Stomach (tissue), 9 donors: ENCODE results near the gene RPS16. TPM values are rescaled to one million over a fixed set of nuclear protein-coding genes. Genes with fewer than 3 reads are reported as not detected.

ENCODE experiments used
- DNase-seq, 2 donors: peaks; one replicate each; pipeline versions ENCODE4 v3.0.0 to v3.0.0-alpha.2; 2013 to 2019
- H3K27ac ChIP-seq, 5 donors: fragments of 200-600 bp in 4 of 5; sonication (generic) in 4 of 5; one replicate each; pipeline ENCODE4 v1.5.1; 2013 to 2019; ENCODE audit warnings: mild to moderate bottlenecking in 1 of 5, moderate library complexity in 1 of 5
- H3K27me3 ChIP-seq, 3 donors: fragments of 200-600 bp; sonication (generic); one replicate each; pipeline ENCODE4 v1.5.1; 2017 to 2019; ENCODE audit warnings: mixed run types in 1 of 3
- H3K36me3 ChIP-seq, 4 donors: fragments of 200-600 bp; sonication (generic); 1 replicate in 3 of 4; 2 replicates in 1 of 4; pipeline ENCODE4 v1.5.1; 2016 to 2019
- H3K4me1 ChIP-seq, 4 donors: fragments of 200-600 bp; sonication (generic); one replicate each; pipeline ENCODE4 v1.5.1; 2016 to 2019
- H3K4me3 ChIP-seq, 4 donors: fragments of 200-600 bp; sonication (generic) in 3 of 4; one replicate each; pipeline ENCODE4 v1.5.1; 2016 to 2019; ENCODE audit warnings: mild to moderate bottlenecking in 1 of 4
- H3K9me3 ChIP-seq, 4 donors: fragments of 200-600 bp; sonication (generic); one replicate each; pipeline ENCODE4 v1.5.1; 2016 to 2019
- EP300 ChIP-seq: sonication (generic); formaldehyde crosslinking; IDR thresholded peaks from one replicate; pipeline ENCODE4 v1.6.1; 2017; ENCODE audit warnings: antibody characterized with exemption
- POLR2A ChIP-seq, 4 donors: fragments of 450-650 bp; IDR thresholded peaks; one replicate each; pipeline ENCODE4 v1.6.1; 2016; ENCODE audit warnings: antibody characterized with exemption in 4 of 4, control low read depth in 2 of 4, mild to moderate bottlenecking in 1 of 4, moderate library complexity in 1 of 4
- POLR2AphosphoS5 ChIP-seq, 3 donors: sonication (generic); formaldehyde crosslinking; IDR thresholded peaks; one replicate each; pipeline ENCODE4 v1.6.1; 2016; ENCODE audit warnings: antibody characterized with exemption in 3 of 3
- WGBS, 5 donors: extraction: QIAGEN DNeasy Blood & Tissue Kit in 3 of 5; methylation state at CpG; one replicate each; pipeline versions ENCODE4 v1.1.5 to v1.1.7; 2013 to 2018; 5-methylcytosine and 5-hydroxymethylcytosine counted together
- intact Hi-C: fragments of 100-400 bp; cut with DNase I; formaldehyde crosslinking; loops from one replicate; pipeline ENCODE4 v1.15.1; 2023; ENCODE audit warnings: low total_unique reads
- polyA plus RNA-seq, 3 donors: library from polyadenylated mRNA; stranded (reverse); fragments of 200-250 nt; gene quantifications; one replicate each; pipeline ENCODE4 v1.2.3, GENCODE V29; 2013
- total RNA-seq, 5 donors: library from RNA; depleted of rRNA; stranded (reverse); fragments of >200 nt; gene quantifications; one replicate each; pipeline versions ENCODE4 v1.1.0 to v1.2.3, GENCODE V29; 2014 to 2016
- TF ChIP-seq, protein P1 (sequence below), 7 experiments: fragments of 450-650 bp in 4 of 7; fragments of 200-600 bp in 3 of 7; sonication (generic) in 3 of 7; IDR thresholded peaks; one replicate each; pipeline ENCODE4 v1.5.1; 2016 to 2019; ENCODE audit warnings: antibody characterized with exemption in 7 of 7, control low read depth in 2 of 7, mild to moderate bottlenecking in 1 of 7
- donor health status: healthy with polysubstance abuse.
- donor health status: Bipolar disorder and iron deficiency.
- donor health status: healthy.

RPS16 gene
- total and polyA plus RNA-seq, 8 donors: 69.0 to 4,294 (median 2,267) TPM

DNA sequence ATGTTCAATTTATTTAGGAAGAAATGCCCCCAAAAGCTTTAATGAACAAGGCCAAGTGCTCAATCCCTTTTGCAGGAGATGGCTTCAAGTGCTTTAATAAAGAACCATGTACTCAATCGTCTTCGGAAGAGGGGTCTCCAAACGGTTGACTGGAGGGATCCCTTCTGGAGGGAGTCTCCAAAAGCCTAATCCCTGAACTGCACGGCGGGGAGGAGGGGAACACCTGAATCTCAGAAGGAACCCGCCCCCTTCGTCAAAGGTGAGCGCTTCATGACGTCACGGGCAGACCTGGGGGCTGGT is 45.3 kb downstream of the RPS16 start:
- DNase-seq: peak in 1 of 2 donors; percentile 75
- Histone ChIP-seq H3K4me3 (peak overlapping the region; percentile 88 to 97 (median 94)), H3K36me3 (peaks cover 53 to 68% (median 66%) of the 10 kb centered on the region in 4 donors), H3K4me1 (peaks cover 16 to 52% (median 36%) of the 10 kb centered on the region in 4 donors), H3K9me3 (no peaks in the 10 kb centered on the region), H3K27me3 (no peaks in the 10 kb centered on the region), H3K27ac (peak overlapping the region; percentile 98 to 100 (median 99))
- TF ChIP-seq POLR2AphosphoS5 (IDR thresholded peaks at IDR 0.05) (no peak), POLR2A (IDR thresholded peaks at IDR 0.05) (no peak), EP300 (no peak)
- TF ChIP-seq, protein P1, sequence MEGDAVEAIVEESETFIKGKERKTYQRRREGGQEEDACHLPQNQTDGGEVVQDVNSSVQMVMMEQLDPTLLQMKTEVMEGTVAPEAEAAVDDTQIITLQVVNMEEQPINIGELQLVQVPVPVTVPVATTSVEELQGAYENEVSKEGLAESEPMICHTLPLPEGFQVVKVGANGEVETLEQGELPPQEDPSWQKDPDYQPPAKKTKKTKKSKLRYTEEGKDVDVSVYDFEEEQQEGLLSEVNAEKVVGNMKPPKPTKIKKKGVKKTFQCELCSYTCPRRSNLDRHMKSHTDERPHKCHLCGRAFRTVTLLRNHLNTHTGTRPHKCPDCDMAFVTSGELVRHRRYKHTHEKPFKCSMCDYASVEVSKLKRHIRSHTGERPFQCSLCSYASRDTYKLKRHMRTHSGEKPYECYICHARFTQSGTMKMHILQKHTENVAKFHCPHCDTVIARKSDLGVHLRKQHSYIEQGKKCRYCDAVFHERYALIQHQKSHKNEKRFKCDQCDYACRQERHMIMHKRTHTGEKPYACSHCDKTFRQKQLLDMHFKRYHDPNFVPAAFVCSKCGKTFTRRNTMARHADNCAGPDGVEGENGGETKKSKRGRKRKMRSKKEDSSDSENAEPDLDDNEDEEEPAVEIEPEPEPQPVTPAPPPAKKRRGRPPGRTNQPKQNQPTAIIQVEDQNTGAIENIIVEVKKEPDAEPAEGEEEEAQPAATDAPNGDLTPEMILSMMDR (IDR thresholded peaks at IDR 0.05): no peak
- intact Hi-C loops: no loop called here
- WGBS, 5 donors: 0 to 5% (median 1%) methylated on average over 10 of the region's 10 CpGs

DNA sequence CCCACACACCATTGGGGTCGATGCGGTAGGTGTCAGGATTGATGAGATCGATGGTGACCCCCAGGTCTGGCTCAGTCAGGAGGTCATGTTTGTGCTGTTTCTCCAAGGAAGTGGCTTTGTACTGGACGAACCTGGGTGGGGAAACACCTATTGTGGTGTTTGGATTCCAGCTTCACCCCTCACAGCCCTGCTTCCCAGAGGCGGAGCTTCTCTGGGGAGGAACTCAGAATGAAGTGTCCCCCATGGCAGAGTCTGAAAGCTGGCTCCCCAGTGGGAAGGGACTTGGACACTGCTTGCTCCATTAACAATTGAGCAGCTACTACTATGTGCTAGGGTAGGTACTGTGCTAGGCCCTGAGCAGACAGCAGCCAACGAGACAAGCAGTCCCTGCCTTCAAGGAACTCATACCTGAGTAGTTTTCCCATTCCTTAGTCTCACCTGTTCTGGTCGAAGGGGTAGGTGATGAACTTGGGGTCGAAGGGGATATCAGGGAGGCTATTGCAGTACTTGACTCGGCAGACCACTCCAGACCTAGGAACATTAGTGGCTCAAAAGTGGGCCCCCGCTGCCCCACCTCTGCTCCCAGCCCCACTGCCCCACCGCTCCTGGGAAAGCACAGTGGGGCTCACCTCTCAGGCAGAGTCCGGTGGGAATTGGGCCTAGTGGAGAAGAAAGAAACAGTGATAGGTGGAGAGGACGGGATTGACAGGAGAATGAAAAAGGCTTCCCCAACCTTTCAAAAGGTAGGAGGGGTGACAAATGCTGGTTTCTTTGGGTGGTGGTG is 45.9 kb downstream of the RPS16 start:
- Histone ChIP-seq H3K27ac (peak overlapping the region; percentile 98 to 100 (median 99)), H3K4me1 (peaks cover 16 to 52% (median 36%) of the 10 kb centered on the region in 4 donors), H3K36me3 (peaks cover 55 to 68% (median 66%) of the 10 kb centered on the region in 4 donors), H3K4me3 (peak overlapping the region; percentile 88 to 97 (median 94)), H3K27me3 (no peaks in the 10 kb centered on the region), H3K9me3 (no peaks in the 10 kb centered on the region)
- DNase-seq: no peak
- TF ChIP-seq EP300 (no peak), POLR2A (IDR thresholded peaks at IDR 0.05) (no peak), POLR2AphosphoS5 (IDR thresholded peaks at IDR 0.05) (no peak)
- TF ChIP-seq, protein P1 (IDR thresholded peaks at IDR 0.05): no peak
- intact Hi-C loops: no loop called here
- WGBS, 5 donors: 44 to 57% (median 47%) methylated on average over 11 to 13 of the region's 13 CpGs

DNA sequence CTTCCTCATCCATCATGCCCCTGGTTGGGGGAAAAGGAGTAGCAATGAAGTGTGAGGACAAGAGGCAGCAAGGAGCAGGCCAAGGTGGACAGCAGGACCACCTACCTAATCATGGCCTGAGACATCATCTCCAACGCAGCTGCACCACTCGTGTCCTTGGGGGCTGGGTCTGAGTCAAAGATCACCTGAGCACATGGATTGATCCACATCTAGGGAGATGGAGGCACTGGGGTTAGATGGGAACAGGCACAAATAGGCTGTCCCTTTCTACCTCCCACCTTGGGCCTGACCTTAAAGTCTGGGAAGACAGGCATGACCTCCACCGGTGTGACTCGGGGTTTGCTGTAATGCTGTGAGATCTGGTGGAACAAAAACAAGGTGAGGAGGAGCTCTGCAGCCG is 47.1 kb downstream of the RPS16 start:
- H3K36me3 ChIP-seq: peaks cover 51 to 68% (median 66%) of the 10 kb centered on the region in 4 donors
- no peak for DNase-seq
- H3K27me3 ChIP-seq: no peaks in the 10 kb centered on the region
- peak overlapping the region in 2 of 5 donors; percentile 20 to 100 for H3K27ac ChIP-seq
- no peak overlapping the region for H3K4me3 ChIP-seq
- intact Hi-C loops: no loop called here
- no peaks in the 10 kb centered on the region for H3K9me3 ChIP-seq
- WGBS, 5 donors: 70 to 88% (median 83%) methylated on average over 5 of the region's 5 CpGs
- peaks cover 16 to 45% (median 36%) of the 10 kb centered on the region in 4 donors for H3K4me1 ChIP-seq
- TF ChIP-seq POLR2AphosphoS5 (IDR thresholded peaks at IDR 0.05) (no peak), POLR2A (IDR thresholded peaks at IDR 0.05) (no peak), EP300 (no peak)
- TF ChIP-seq, protein P1 (IDR thresholded peaks at IDR 0.05): no peak

DNA sequence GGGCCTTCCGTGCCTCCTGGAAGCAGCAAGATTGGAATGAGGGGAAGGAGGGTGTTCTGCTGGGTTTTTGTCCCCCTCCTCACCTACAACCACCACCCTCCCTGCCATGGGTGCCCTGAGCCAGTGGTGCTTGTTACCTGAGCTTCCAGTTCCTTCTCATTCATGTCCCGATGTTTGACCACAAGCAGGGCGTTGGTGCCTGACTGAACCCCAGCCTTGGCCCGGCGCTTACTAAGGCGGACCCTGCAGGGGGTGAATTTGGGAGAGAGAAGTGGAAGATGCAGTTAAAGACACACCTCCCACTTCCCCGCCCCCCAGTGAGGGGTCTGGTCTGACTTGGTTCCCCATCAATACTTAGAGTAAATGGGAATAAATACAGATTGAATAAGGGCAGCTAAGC is 49.2 kb downstream of the RPS16 start:
- intact Hi-C loops: no loop called here
- Histone ChIP-seq H3K9me3 (no peaks in the 10 kb centered on the region), H3K4me1 (peaks cover 10 to 26% (median 22%) of the 10 kb centered on the region in 4 donors), H3K4me3 (no peak overlapping the region), H3K27me3 (no peaks in the 10 kb centered on the region), H3K36me3 (peaks cover 65 to 82% (median 82%) of the 10 kb centered on the region in 4 donors), H3K27ac (no peak overlapping the region)
- no peak for DNase-seq
- TF ChIP-seq POLR2A (IDR thresholded peaks at IDR 0.05) (no peak), POLR2AphosphoS5 (IDR thresholded peaks at IDR 0.05) (no peak), EP300 (no peak)
- TF ChIP-seq, protein P1 (IDR thresholded peaks at IDR 0.05): no peak
- 83 to 86% (median 85%) methylated on average over 7 of the region's 7 CpGs for WGBS, 5 donors
